ENCODE data around the gene RERE.

RERE gene

DNA sequence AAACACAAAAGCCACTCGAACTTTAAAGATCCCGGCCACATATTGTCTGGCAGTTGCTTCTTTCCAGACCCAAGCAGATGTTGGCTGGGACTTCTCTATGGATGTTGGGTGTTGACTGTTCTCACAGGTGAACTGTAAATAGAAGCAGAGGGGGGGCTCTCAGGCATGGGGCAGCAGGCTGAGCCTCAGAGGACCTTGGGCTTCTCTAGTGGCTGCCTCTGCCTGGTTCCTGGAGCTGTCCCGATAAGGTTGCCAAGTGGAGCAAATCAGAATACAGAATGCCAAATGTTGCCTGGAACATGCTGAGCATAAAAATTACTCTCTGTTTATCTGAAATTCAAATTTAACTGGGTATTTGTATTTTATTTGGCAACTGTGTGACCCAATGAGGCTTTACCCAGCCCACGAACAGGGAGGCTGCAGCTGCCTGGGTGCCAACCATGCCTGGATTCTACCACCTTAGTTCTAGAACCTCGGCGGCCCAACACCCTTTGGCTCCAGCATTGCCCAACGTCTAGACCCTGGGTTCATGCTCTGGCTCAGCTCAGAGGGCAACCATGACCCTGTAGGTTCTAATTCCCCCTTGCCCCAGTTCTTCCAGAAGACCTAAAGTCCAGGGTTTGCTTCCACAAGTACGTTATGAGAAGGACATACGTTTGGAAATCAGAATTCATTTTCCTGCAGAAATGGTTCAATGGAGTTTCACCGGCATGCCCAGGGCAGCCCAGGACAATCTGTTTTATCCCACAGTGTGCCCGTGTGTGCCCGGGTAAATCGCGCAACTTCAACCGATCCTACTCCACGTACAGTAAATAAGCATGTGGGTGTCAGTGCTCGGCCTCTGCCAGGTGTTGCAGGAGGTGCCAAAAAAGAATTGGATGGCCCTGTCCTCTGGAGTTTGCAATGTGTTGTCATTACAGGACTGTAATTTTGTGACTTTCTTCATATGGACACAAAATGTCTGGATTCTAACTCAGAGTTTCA is 504.9 kb downstream of the RERE start:
- DNase-seq, result no peak

GRCh38 chr1:8311068-8311718 is 506.2 kb downstream of the RERE start:
- DNase-seq, result no peak

DNA sequence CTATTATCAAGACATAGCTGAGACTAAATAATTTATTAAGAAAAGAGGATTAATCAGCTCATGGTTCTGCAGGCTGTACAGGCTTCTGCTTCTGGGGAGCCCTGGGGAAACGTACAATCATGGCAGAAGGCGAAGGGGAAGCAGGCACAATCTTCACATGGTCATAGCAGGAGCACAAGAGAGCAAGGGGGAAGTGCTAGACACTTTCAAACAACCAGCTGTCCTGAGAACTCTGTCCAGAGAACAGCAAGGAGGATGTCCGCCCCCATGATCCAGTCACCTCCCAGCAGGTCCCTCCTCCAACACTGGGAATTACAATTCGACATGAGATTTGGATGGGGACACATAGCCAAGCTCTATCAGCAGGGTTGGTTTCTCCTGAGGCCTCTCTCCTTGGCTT is 509.8 kb downstream of the RERE start:
- no peak for DNase-seq

DNA sequence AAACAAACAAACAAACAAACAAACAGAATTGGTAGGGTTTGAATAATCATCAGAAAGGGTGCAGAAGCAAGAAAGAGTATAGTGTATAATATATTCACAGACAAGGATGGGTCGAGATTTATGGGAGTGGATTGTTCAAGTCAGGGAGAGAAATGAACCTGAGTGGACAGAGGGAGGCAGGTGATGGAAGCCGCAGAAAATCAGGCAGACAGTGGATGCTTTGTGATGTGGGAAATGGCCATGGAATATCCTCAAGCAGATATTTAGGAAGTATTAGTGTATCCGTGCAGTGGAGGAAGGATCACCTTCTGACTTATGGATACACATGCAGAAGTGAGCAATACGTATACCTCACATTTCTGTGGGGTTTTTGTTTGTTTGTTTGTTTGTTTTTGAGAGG is 513.6 kb downstream of the RERE start:
- no peak for DNase-seq

DNA sequence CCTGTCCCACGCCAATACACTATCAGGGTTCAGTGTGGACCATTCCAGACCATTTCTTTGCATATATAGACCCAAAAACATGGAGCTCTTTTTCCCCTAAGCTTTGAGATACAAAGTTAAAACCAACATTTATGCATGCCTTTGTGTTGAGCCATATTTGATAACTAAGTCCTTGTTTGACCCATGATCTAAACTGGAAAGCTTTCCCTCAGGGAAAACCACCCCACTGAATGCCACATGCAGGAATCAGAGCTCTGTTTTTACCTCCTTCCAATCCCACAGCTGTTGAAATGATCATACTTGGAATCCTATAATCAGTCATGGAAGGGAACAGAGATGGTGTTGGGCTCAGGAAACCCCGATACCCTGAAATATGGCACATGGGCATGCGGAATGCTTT is 514.3 kb downstream of the RERE start:
- no peak for DNase-seq

All from activated naive CD4-positive, alpha-beta T cell treated with anti-CD3 and anti-CD28 coated beads, Interleukin-2, amount 50 U/mL, for 16 hours (primary cell).